Measurements from ENCODE around the gene MEGF8.
A peak's percentile ranks its signal among the peaks of the same experiment; 100 is the strongest.

MEGF8 gene

GRCh38 chr19:42397263-42398166 is 72.1 kb downstream of the MEGF8 start:
- DNase-seq (ENCODE audit: insufficient read length, low spot score), result peak; percentile 68
- no peak for TF ChIP-seq POLR2A (IDR thresholded peaks at IDR 0.05; ENCODE audit: low read depth, low read length)
- no peak for FAIRE-seq

- no peak for TF ChIP-seq POLR2A (IDR thresholded peaks at IDR 0.05; ENCODE audit: low read depth, low read length)
- FAIRE-seq, result no peak
These were observed 75.0 kb downstream of the MEGF8 start for GRCh38 chr19:42400404-42400803.

GRCh38 chr19:42401365-42402303 is 76.2 kb downstream of the MEGF8 start:
- peak; percentile 71 for DNase-seq (ENCODE audit: insufficient read length, low spot score)
- TF ChIP-seq POLR2A (IDR thresholded peaks at IDR 0.05; ENCODE audit: low read depth, low read length), result no peak

More at GRCh38 chr19:42400404-42400803, 75.0 kb downstream of the MEGF8 start:
- no peak for DNase-seq (ENCODE audit: insufficient read length, low spot score)

GRCh38 chr19:42402376-42403116 is 77.1 kb downstream of the MEGF8 start:
- DNase-seq (ENCODE audit: insufficient read length, low spot score), result no peak
- TF ChIP-seq POLR2A (IDR thresholded peaks at IDR 0.05; ENCODE audit: low read depth, low read length), result no peak
- FAIRE-seq, result no peak

More at GRCh38 chr19:42401365-42402303, 76.2 kb downstream of the MEGF8 start:
- no peak for FAIRE-seq

GRCh38 chr19:42403586-42403985 is 78.2 kb downstream of the MEGF8 start:
- DNase-seq (ENCODE audit: insufficient read length, low spot score), result no peak
- no peak for FAIRE-seq

GRCh38 chr19:42406111-42406510 is 80.7 kb downstream of the MEGF8 start:
- FAIRE-seq (no peak), DNase-seq (ENCODE audit: insufficient read length, low spot score) (no peak)
- TF ChIP-seq POLR2A (IDR thresholded peaks at IDR 0.05; ENCODE audit: low read depth, low read length), result no peak

More at GRCh38 chr19:42403586-42403985, 78.2 kb downstream of the MEGF8 start:
- no peak for TF ChIP-seq POLR2A (IDR thresholded peaks at IDR 0.05; ENCODE audit: low read depth, low read length)

- no peak for FAIRE-seq
- no peak for DNase-seq (ENCODE audit: insufficient read length, low spot score)
- no peak for TF ChIP-seq POLR2A (IDR thresholded peaks at IDR 0.05; ENCODE audit: low read depth, low read length)
These were observed 81.8 kb downstream of the MEGF8 start for GRCh38 chr19:42407085-42407815.

- FAIRE-seq, result no peak
- no peak for DNase-seq (ENCODE audit: insufficient read length, low spot score)
- TF ChIP-seq POLR2A (IDR thresholded peaks at IDR 0.05; ENCODE audit: low read depth, low read length), result no peak
These were observed 82.4 kb downstream of the MEGF8 start for GRCh38 chr19:42407816-42408175.

GRCh38 chr19:42409477-42409876 is 84.0 kb downstream of the MEGF8 start:
- no peak for FAIRE-seq
- DNase-seq (ENCODE audit: insufficient read length, low spot score), result no peak

GRCh38 chr19:42410371-42410770 is 84.9 kb downstream of the MEGF8 start:
- no peak for FAIRE-seq
- DNase-seq (ENCODE audit: insufficient read length, low spot score), result no peak
- TF ChIP-seq POLR2A (IDR thresholded peaks at IDR 0.05; ENCODE audit: low read depth, low read length), result no peak

More at GRCh38 chr19:42409477-42409876, 84.0 kb downstream of the MEGF8 start:
- no peak for TF ChIP-seq POLR2A (IDR thresholded peaks at IDR 0.05; ENCODE audit: low read depth, low read length)

- no peak for FAIRE-seq
- no peak for TF ChIP-seq POLR2A (IDR thresholded peaks at IDR 0.05; ENCODE audit: low read depth, low read length)
These were observed 86.2 kb downstream of the MEGF8 start for GRCh38 chr19:42411581-42412178.

GRCh38 chr19:42412227-42412626 is 86.8 kb downstream of the MEGF8 start:
- DNase-seq (ENCODE audit: insufficient read length, low spot score), result peak; percentile 86
- no peak for FAIRE-seq
- no peak for TF ChIP-seq POLR2A (IDR thresholded peaks at IDR 0.05; ENCODE audit: low read depth, low read length)

More at GRCh38 chr19:42411581-42412178, 86.2 kb downstream of the MEGF8 start:
- DNase-seq (ENCODE audit: insufficient read length, low spot score), result no peak

Measured in H54 (cell line).